Chondrocyte (in vitro differentiated cells): ENCODE measurements around the gene SLC24A4. TPM values are rescaled to one million over a fixed set of nuclear protein-coding genes. Genes with fewer than 3 reads are reported as not detected.

ENCODE experiments used
- DNase-seq: peaks from one replicate; pipeline ENCODE4 v3.0.0; 2021; ENCODE audit warnings: mixed read lengths, low spot score
- H3K27ac Mint-ChIP-seq: one replicate; pipeline ENCODE4 v1.8.0; 2021; ENCODE audit warnings: mild to moderate bottlenecking, moderate library complexity, mixed read lengths; ENCODE audit not compliant: unreplicated experiment
- H3K27me3 Mint-ChIP-seq: 2 replicates; pipeline ENCODE4 v1.8.0; 2021; ENCODE audit warnings: low read depth, mixed read lengths
- H3K36me3 Mint-ChIP-seq: 2 replicates; pipeline ENCODE4 v1.8.0; 2021; ENCODE audit warnings: low read depth, mixed read lengths
- H3K4me1 Mint-ChIP-seq: 2 replicates; pipeline ENCODE4 v1.8.0; 2021; ENCODE audit warnings: low read depth, mild to moderate bottlenecking, mixed read lengths
- H3K4me3 Mint-ChIP-seq: one replicate; pipeline ENCODE4 v1.8.0; 2021; ENCODE audit warnings: mild to moderate bottlenecking, moderate library complexity, mixed read lengths; ENCODE audit not compliant: unreplicated experiment
- H3K9me3 Mint-ChIP-seq: 2 replicates; pipeline ENCODE4 v1.8.0; 2021; ENCODE audit warnings: low read depth, mixed read lengths
- CTCF ChIP-seq: fragments of 200-600 bp; sonication (generic); IDR thresholded peaks from 2 replicates; pipeline ENCODE4 v1.5.0; 2021; ENCODE audit warnings: antibody characterized with exemption, mild to moderate bottlenecking, moderate library complexity
- total RNA-seq: library from RNA; stranded (reverse); gene quantifications from 3 replicates; pipeline ENCODE4 v1.2.1, GENCODE V29; 2021

Gene SLC24A4
- total RNA-seq, 1 donor from 2014 or later, result 0.37 TPM

GRCh38 chr14:92441751-92442504, 119.0 kb downstream of the SLC24A4 start:
- no peaks in the 10 kb centered on the region for H3K9me3 Mint-ChIP-seq
- no peak overlapping the region for H3K27ac Mint-ChIP-seq
- no peaks in the 10 kb centered on the region for H3K36me3 Mint-ChIP-seq
- TF ChIP-seq CTCF, result no peak
- no peak for DNase-seq
- H3K27me3 Mint-ChIP-seq, result no peaks in the 10 kb centered on the region
- H3K4me3 Mint-ChIP-seq, result no peak overlapping the region
- no peaks in the 10 kb centered on the region for H3K4me1 Mint-ChIP-seq

- no peak for DNase-seq
- Mint-ChIP-seq H3K4me3 (no peak overlapping the region), H3K9me3 (no peaks in the 10 kb centered on the region), H3K27ac (no peak overlapping the region), H3K36me3 (no peaks in the 10 kb centered on the region), H3K4me1 (no peaks in the 10 kb centered on the region), H3K27me3 (no peaks in the 10 kb centered on the region)
- no peak for TF ChIP-seq CTCF
Observed at GRCh38 chr14:92443167-92443566, 120.2 kb downstream of the SLC24A4 start.

- Mint-ChIP-seq H3K4me1 (no peaks in the 10 kb centered on the region), H3K9me3 (no peaks in the 10 kb centered on the region), H3K36me3 (no peaks in the 10 kb centered on the region), H3K27ac (no peak overlapping the region), H3K27me3 (no peaks in the 10 kb centered on the region), H3K4me3 (no peak overlapping the region)
- no peak for DNase-seq
- no peak for TF ChIP-seq CTCF
Observed at GRCh38 chr14:92443741-92444140, 120.8 kb downstream of the SLC24A4 start.

- H3K4me3 Mint-ChIP-seq, result no peak overlapping the region
- H3K9me3 Mint-ChIP-seq, result no peaks in the 10 kb centered on the region
- no peaks in the 10 kb centered on the region for H3K27me3 Mint-ChIP-seq
- H3K36me3 Mint-ChIP-seq, result no peaks in the 10 kb centered on the region
- TF ChIP-seq CTCF, result no peak
- DNase-seq, result no peak
- H3K4me1 Mint-ChIP-seq, result peaks cover 14% of the 10 kb centered on the region
- no peak overlapping the region for H3K27ac Mint-ChIP-seq
Observed at GRCh38 chr14:92446771-92447170, 123.8 kb downstream of the SLC24A4 start.

- no peaks in the 10 kb centered on the region for H3K27me3 Mint-ChIP-seq
- no peak for DNase-seq
- peaks cover 16% of the 10 kb centered on the region for H3K4me1 Mint-ChIP-seq
- no peak for TF ChIP-seq CTCF
- H3K27ac Mint-ChIP-seq, result no peak overlapping the region
- H3K4me3 Mint-ChIP-seq, result no peak overlapping the region
- no peaks in the 10 kb centered on the region for H3K36me3 Mint-ChIP-seq
- no peaks in the 10 kb centered on the region for H3K9me3 Mint-ChIP-seq
Observed at GRCh38 chr14:92447416-92448197, 124.6 kb downstream of the SLC24A4 start.
